ENCODE results near the gene MALT1. TPM values are rescaled to one million over a fixed set of nuclear protein-coding genes. Genes with fewer than 3 reads are reported as not detected.

The MALT1 gene
- total RNA-seq, 2 experiments from 2014 or later = 57.8 to 67.5 TPM

- Mint-ChIP-seq H3K27ac (peak overlapping the region; percentile 95), H3K27me3 (no peaks in the 10 kb centered on the region), H3K9me3 (no peaks in the 10 kb centered on the region), H3K36me3 (ENCODE audit: low read depth) (peaks cover 19% of the 10 kb centered on the region), H3K4me3 (peak overlapping the region; percentile 93), H3K4me1 (ENCODE audit: low read depth) (peaks cover 62% of the 10 kb centered on the region)
- intact Hi-C loops (cut with micrococcal nuclease) = loop anchor here (5.0 to 10.0 kb wide), 2 partner anchors 55 to 93 kb away; no protein-coding TSS in a partner anchor
- DNase-seq (peak; percentile 55), ATAC-seq (peak; percentile 31)
- CTCF ChIA-PET = interaction anchor here (0.6 to 4.4 kb wide), 14 partner anchors 10 to 171 kb away, joined by 3 to 32 read pairs (median 4); no protein-coding TSS in a partner anchor
- no peak for TF ChIP-seq CTCF (IDR thresholded peaks at IDR 0.05)
- POLR2A ChIA-PET = interaction anchor here (0.6 to 4.6 kb wide), 23 partner anchors 11 to 146 kb away, joined by 3 to 37 read pairs (median 5); no protein-coding TSS in a partner anchor
Measured at GRCh38 chr18:58671632-58672564, 633 bp downstream of the MALT1 start.

- Mint-ChIP-seq H3K27ac (no peak overlapping the region), H3K36me3 (ENCODE audit: low read depth) (peaks cover 27% of the 10 kb centered on the region), H3K4me1 (ENCODE audit: low read depth) (peaks cover 67% of the 10 kb centered on the region), H3K9me3 (no peaks in the 10 kb centered on the region), H3K27me3 (no peaks in the 10 kb centered on the region), H3K4me3 (peak overlapping the region; percentile 52)
- ChIA-PET CTCF (interaction anchor here (0.6 to 2.9 kb wide), 3 partner anchors 10 to 144 kb away, joined by 3 to 10 read pairs (median 4); no protein-coding TSS in a partner anchor), POLR2A (interaction anchor here (1.2 to 2.0 kb wide), 2 partner anchors 10 to 16 kb away, joined by 3 to 10 read pairs; no protein-coding TSS in a partner anchor)
- DNase-seq (no peak), ATAC-seq (no peak)
- intact Hi-C loops (cut with micrococcal nuclease) = loop anchor here (5.0 to 10.0 kb wide), 2 partner anchors 57 to 91 kb away; no protein-coding TSS in a partner anchor
- no peak for TF ChIP-seq CTCF (IDR thresholded peaks at IDR 0.05)
Measured at GRCh38 chr18:58674159-58674558, 2.9 kb downstream of the MALT1 start.

GRCh38 chr18:58674863-58675472 is 3.7 kb downstream of the MALT1 start:
- no peak for TF ChIP-seq CTCF (IDR thresholded peaks at IDR 0.05)
- DNase-seq = no peak
- Mint-ChIP-seq H3K4me3 (no peak overlapping the region), H3K9me3 (no peaks in the 10 kb centered on the region), H3K36me3 (ENCODE audit: low read depth) (peaks cover 27% of the 10 kb centered on the region), H3K27ac (no peak overlapping the region), H3K27me3 (no peaks in the 10 kb centered on the region), H3K4me1 (ENCODE audit: low read depth) (peaks cover 59% of the 10 kb centered on the region)
- intact Hi-C loops (cut with micrococcal nuclease) = loop anchor here (5.0 to 10.0 kb wide), 2 partner anchors 58 to 90 kb away; no protein-coding TSS in a partner anchor
- ChIA-PET POLR2A (interaction anchor here (0.7 to 2.0 kb wide), 3 partner anchors 9 to 18 kb away, joined by 3 to 10 read pairs (median 3); no protein-coding TSS in a partner anchor), CTCF (interaction anchor here (0.6 to 2.9 kb wide), 4 partner anchors 9 to 145 kb away, joined by 3 to 10 read pairs (median 4); no protein-coding TSS in a partner anchor)
- ATAC-seq = no peak

- Mint-ChIP-seq H3K27ac (no peak overlapping the region), H3K27me3 (no peaks in the 10 kb centered on the region), H3K36me3 (ENCODE audit: low read depth) (peaks cover 35% of the 10 kb centered on the region), H3K9me3 (no peaks in the 10 kb centered on the region), H3K4me3 (no peak overlapping the region), H3K4me1 (ENCODE audit: low read depth) (peaks cover 59% of the 10 kb centered on the region)
- TF ChIP-seq CTCF (IDR thresholded peaks at IDR 0.05) = no peak
- no peak for DNase-seq
- ChIA-PET POLR2A (no interaction called here), CTCF (interaction anchor here (2.9 kb wide), 1 partner anchor 88 kb away, joined by 10 read pairs; no protein-coding TSS in a partner anchor)
- intact Hi-C loops (cut with micrococcal nuclease) = loop anchor here (10.0 kb wide), 1 partner anchor 89 kb away; no protein-coding TSS in a partner anchor
- ATAC-seq = no peak
Measured at GRCh38 chr18:58676270-58676669, 5.0 kb downstream of the MALT1 start.

All from activated CD8-positive, alpha-beta T cell treated with anti-CD3 and anti-CD28 coated beads for 36 hours (primary cell).